NCI-H69 (cell line): ENCODE data around the gene BABAM2.
"Not testable (repeated sequence)": the region's sequence is repeated elsewhere in the genome, so short reads cannot be mapped to it uniquely, and the experiment has no call there.

Experiments used
- DNase-seq: peaks from one replicate; lab custom pipeline; 2025; lab: John Stamatoyannopoulos, UW

BABAM2 gene

GRCh38 chr2:27978761-27979160 is 88.2 kb downstream of the BABAM2 start:
- DNase-seq = not testable (repeated sequence)

- DNase-seq = peak; percentile 81
Measured at GRCh38 chr2:27980242-27980641, 89.7 kb downstream of the BABAM2 start.

- no peak for DNase-seq
Measured at GRCh38 chr2:27984153-27984552, 93.6 kb downstream of the BABAM2 start.

- DNase-seq = no peak
Measured at GRCh38 chr2:27988306-27988705, 97.8 kb downstream of the BABAM2 start.

- no peak for DNase-seq
Measured at GRCh38 chr2:27988718-27989117, 98.2 kb downstream of the BABAM2 start.

GRCh38 chr2:27989149-27989548 is 98.6 kb downstream of the BABAM2 start:
- no peak for DNase-seq

- DNase-seq = no peak
Measured at GRCh38 chr2:27990030-27990590, 99.6 kb downstream of the BABAM2 start.

GRCh38 chr2:27991146-27991545 is 100.6 kb downstream of the BABAM2 start:
- no peak for DNase-seq

GRCh38 chr2:27992787-27993401 is 102.4 kb downstream of the BABAM2 start:
- DNase-seq = peak; percentile 2

GRCh38 chr2:27993402-27993787 is 102.9 kb downstream of the BABAM2 start:
- DNase-seq = no peak

- no peak for DNase-seq
Measured at GRCh38 chr2:27993950-27994728, 103.6 kb downstream of the BABAM2 start.

GRCh38 chr2:27996156-27996922 is 105.8 kb downstream of the BABAM2 start:
- DNase-seq = no peak

GRCh38 chr2:28000287-28000686 is 109.8 kb downstream of the BABAM2 start:
- no peak for DNase-seq

- DNase-seq = no peak
Measured at GRCh38 chr2:28002181-28002580, 111.7 kb downstream of the BABAM2 start.

GRCh38 chr2:28004086-28004485 is 113.6 kb downstream of the BABAM2 start:
- DNase-seq = no peak

- peak; percentile 81 for DNase-seq
Measured at GRCh38 chr2:28009732-28010131, 119.2 kb downstream of the BABAM2 start.

GRCh38 chr2:28011322-28011737 is 120.8 kb downstream of the BABAM2 start:
- DNase-seq = peak; percentile 4

GRCh38 chr2:28018474-28018873 is 127.9 kb downstream of the BABAM2 start:
- DNase-seq = peak; percentile 18

- DNase-seq = not testable (repeated sequence)
Measured at GRCh38 chr2:28019521-28019920, 129.0 kb downstream of the BABAM2 start.

- no peak for DNase-seq
Measured at GRCh38 chr2:28021898-28022297, 131.4 kb downstream of the BABAM2 start.

- no peak for DNase-seq
Measured at GRCh38 chr2:28025123-28025522, 134.6 kb downstream of the BABAM2 start.

GRCh38 chr2:28026230-28026629 is 135.7 kb downstream of the BABAM2 start:
- DNase-seq = not testable (repeated sequence)

GRCh38 chr2:28028025-28028424 is 137.5 kb downstream of the BABAM2 start:
- no peak for DNase-seq
